Measurements from ENCODE around the gene FBXO38.

FBXO38 gene, protein sequence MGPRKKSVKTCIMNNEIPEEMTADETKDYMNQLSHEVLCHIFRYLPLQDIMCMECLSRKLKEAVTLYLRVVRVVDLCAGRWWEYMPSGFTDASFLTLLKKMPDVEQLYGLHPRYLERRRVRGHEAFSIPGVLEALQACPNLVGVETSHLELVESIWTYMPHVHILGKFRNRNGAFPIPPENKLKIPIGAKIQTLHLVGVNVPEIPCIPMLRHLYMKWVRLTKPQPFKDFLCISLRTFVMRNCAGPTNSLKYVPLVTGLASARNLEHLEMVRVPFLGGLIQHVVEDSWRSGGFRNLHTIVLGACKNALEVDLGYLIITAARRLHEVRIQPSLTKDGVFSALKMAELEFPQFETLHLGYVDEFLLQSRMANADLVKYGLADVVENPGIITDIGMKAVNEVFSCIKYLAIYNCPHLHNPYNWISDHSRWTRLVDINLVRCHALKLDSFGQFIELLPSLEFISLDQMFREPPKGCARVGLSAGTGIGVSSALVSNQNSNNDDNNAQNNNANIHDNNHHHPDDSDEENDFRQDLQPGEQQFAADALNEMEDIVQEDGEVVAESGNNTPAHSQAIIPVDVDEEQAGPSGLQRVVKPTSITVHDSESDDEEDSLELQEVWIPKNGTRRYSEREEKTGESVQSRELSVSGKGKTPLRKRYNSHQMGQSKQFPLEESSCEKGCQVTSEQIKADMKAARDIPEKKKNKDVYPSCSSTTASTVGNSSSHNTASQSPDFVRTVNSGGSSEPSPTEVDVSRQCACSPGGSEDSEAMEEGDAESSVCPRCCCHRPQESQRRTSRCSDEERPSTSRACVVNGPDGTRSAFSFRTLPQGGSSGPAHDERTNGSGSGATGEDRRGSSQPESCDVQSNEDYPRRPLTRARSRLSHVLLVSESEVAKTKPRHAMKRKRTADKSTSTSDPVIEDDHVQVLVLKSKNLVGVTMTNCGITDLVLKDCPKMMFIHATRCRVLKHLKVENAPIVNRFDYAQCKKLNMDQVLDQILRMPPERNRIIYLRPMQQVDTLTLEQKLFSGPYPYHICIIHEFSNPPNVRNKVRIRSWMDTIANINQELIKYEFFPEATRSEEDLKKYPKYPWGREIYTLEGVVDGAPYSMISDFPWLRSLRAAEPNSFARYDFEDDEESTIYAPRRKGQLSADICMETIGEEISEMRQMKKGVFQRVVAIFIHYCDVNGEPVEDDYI

DNA sequence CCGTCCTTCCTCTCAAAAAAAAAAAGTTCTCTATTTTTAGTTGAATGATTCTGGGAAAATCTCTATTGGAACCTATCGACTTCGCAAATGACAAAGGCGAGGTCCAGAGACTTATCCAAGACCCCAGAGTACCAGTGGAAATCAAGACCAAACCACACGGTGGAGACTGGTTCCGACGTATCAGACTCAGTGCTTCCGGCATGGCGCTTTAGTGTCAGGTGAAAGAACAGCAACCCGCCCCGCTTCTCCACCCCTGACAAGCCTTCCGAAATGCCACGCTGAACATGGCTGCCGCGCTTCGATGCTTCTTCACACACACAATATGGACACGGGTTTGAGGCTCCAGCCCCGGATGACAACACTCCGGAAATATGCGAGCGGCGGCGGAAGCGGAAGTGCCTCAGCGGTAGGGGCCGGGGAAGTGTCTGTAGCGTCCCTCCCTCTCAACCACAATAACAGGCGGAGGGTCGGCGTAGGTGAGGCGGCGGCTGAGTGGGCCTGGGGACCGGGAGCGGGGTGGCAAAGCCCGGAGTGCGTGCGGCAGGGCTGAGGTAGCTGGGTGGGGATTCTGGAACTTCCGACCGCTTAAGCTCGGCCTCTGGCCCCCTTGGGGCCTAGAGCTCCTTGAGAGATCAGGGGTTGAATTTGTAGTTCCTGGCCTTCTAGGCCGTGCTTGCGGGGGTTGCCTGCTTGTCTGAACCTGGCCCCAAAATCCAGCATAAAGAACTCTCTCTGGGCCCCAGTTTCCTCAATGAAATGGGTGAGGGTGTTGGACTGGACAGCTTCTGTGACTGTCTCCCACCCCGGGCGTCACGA lies at the start of gene FBXO38:
FBXO38 (plus strand) TSS at position 395 of the 816 bp plus-strand sequence. CDS start 10,819 bp downstream, outside the sequence.
- Histone ChIP-seq H3K27me3 (replicated peaks; ENCODE audit: control insufficient read depth, insufficient read depth, low read length) (no peaks in the 10 kb centered on the region), H3K36me3 (ENCODE audit: control insufficient read depth, insufficient read depth, low read length) (no peaks in the 10 kb centered on the region; the same call in none of the 2 replicates), H3K4me3 (replicated peaks; ENCODE audit: low read depth, low read length) (peak within 1 kb of the TSS; percentile 91)
- TF ChIP-seq, protein P1, sequence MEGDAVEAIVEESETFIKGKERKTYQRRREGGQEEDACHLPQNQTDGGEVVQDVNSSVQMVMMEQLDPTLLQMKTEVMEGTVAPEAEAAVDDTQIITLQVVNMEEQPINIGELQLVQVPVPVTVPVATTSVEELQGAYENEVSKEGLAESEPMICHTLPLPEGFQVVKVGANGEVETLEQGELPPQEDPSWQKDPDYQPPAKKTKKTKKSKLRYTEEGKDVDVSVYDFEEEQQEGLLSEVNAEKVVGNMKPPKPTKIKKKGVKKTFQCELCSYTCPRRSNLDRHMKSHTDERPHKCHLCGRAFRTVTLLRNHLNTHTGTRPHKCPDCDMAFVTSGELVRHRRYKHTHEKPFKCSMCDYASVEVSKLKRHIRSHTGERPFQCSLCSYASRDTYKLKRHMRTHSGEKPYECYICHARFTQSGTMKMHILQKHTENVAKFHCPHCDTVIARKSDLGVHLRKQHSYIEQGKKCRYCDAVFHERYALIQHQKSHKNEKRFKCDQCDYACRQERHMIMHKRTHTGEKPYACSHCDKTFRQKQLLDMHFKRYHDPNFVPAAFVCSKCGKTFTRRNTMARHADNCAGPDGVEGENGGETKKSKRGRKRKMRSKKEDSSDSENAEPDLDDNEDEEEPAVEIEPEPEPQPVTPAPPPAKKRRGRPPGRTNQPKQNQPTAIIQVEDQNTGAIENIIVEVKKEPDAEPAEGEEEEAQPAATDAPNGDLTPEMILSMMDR (IDR thresholded peaks at IDR 0.05; ENCODE audit: insufficient read depth, low read length, poor library complexity, severe bottlenecking): peak; percentile 12
- DNase-seq (ENCODE audit: extremely low read depth, insufficient read length): peak; percentile 93

DNA sequence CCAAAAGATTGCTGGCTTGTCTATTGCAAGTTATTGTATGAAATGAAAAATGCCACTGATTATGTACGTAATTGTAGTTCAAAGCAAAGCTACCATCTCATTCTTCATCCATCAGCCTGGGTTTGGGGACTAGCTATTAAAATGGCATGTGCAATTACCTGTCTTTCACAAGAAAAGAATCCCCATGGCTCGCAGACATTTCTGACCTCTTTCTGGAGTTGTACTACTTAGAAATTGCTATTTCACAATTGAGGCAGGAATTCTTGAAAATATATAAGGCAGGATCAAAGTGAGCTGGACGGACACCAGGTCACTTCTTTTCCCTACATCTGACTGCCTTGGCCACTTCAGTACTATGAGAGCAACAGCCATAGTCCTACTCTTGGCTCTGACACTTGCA lies 48.5 kb upstream of the FBXO38 start, which contains the start of gene SPINK9:
SPINK9 (plus strand) TSS at position 301 of the 400 bp plus-strand sequence; CDS start at position 356, 55 bp downstream.
- no peaks in the 10 kb centered on the region for H3K27me3 ChIP-seq (replicated peaks; ENCODE audit: control insufficient read depth, insufficient read depth, low read length)
- H3K36me3 ChIP-seq (ENCODE audit: control insufficient read depth, insufficient read depth, low read length): no peaks in the 10 kb centered on the region
- TF ChIP-seq, protein P1 (IDR thresholded peaks at IDR 0.05; ENCODE audit: insufficient read depth, low read length, poor library complexity, severe bottlenecking): no peak
- no peak for DNase-seq (ENCODE audit: extremely low read depth, insufficient read length)
- H3K4me3 ChIP-seq (replicated peaks; ENCODE audit: low read depth, low read length): no peak within 1 kb of the TSS

DNA sequence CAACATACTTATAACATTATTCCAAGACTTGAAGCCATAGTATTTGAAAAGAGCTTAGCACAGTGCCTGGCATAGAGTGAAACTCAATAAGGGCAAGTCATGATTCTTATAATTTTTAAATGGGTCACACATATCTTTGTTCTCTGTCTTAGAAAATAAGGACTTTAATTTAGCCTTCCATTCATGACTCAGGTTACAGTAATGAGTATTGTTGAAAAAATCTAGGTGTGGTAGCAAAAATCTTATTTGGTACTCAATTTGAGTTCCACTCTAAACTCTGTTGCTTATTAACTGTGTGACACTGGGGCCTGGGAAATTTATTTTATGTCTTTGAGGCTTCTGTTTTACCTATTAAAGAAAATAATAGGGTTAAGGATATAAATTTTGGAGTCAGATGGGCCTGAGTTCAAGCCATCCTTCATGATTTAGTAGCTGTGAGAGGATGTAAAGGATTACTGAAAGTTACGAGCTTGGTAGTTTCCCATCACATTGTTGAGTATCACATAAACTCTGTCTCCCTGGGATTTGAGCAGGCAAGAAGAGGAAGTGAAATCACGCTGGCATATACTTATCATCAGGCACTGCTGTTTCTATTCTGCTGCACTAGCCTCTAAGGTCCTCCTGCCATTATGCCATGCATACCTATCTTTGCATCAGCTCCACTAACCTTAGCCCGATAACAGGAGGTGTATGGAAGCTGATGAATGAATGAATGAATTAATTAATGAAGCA lies 46.9 kb upstream of the FBXO38 start:
- H3K27me3 ChIP-seq (replicated peaks; ENCODE audit: control insufficient read depth, insufficient read depth, low read length): no peaks in the 10 kb centered on the region
- H3K36me3 ChIP-seq (ENCODE audit: control insufficient read depth, insufficient read depth, low read length): no peaks in the 10 kb centered on the region
- no peak overlapping the region for H3K4me3 ChIP-seq (replicated peaks; ENCODE audit: low read depth, low read length)
- TF ChIP-seq, protein P1 (IDR thresholded peaks at IDR 0.05; ENCODE audit: insufficient read depth, low read length, poor library complexity, severe bottlenecking): no peak
- DNase-seq (ENCODE audit: extremely low read depth, insufficient read length): no peak

DNA sequence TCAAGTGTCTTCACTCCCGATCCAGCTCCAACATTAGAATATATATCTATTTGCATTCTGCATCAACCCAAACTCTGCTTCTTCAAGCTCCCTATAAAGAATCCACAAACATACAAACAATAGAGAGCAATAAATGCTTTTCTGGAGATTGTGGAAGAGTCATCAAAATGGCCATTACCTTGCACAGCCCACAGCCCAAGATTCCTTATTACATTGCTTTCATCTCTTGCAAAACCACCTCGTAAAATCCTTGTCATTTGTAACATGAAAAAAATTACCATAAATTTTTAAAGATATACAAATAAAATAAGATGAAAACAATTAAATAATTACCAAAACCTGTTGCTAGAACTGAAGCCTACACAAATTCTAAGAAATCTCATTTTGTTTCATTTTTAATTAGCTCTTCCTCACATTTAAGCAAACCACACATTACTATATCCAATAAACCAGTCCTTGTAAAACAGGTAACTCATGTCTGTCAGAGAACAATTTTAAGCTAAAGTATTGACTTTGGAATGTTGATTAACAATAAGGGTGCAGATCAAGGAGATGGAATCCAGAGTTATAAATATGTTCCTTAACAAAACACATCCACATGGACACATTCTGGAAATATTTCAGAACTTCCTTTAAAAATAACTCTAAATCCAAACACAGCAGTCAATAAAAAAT lies 41.2 kb upstream of the FBXO38 start:
- TF ChIP-seq, protein P1 (IDR thresholded peaks at IDR 0.05; ENCODE audit: insufficient read depth, low read length, poor library complexity, severe bottlenecking): no peak
- H3K27me3 ChIP-seq (replicated peaks; ENCODE audit: control insufficient read depth, insufficient read depth, low read length): no peaks in the 10 kb centered on the region
- no peak overlapping the region for H3K4me3 ChIP-seq (replicated peaks; ENCODE audit: low read depth, low read length)
- DNase-seq (ENCODE audit: extremely low read depth, insufficient read length): no peak
- no peaks in the 10 kb centered on the region for H3K36me3 ChIP-seq (ENCODE audit: control insufficient read depth, insufficient read depth, low read length)

All from GM06990 (cell line).